Heart left ventricle (tissue), 16 donors: ENCODE data around the gene SERINC5. TPM values are rescaled to one million over a fixed set of nuclear protein-coding genes. Genes with fewer than 3 reads are reported as not detected.
A peak's percentile ranks its signal among the peaks of the same experiment; 100 is the strongest.

Source experiments
- ATAC-seq, 4 donors: fragments of 200-7000 bp; cut with Tn5 transposase; one replicate each; pipeline ENCODE4 v1.9.1; 2020 to 2022; ENCODE audit warnings: moderate library complexity in 4 of 4, mild to moderate bottlenecking in 3 of 4, moderate number of reproducible peaks in 1 of 4
- DNase-seq, 5 donors: peaks; one replicate each; pipeline ENCODE4 v3.0.0-alpha.2; 2020
- H3K27ac ChIP-seq, 12 donors: fragments of 200-600 bp; sonication (generic) in 4 of 12; one replicate each; pipeline versions ENCODE4 v1.5.0 to v1.8.0; 2016 to 2022; ENCODE audit warnings: mild to moderate bottlenecking in 2 of 12
- H3K27me3 ChIP-seq, 9 donors: fragments of 200-600 bp; sonication (generic) in 2 of 9; one replicate each; pipeline versions ENCODE4 v1.5.1 to v1.8.0; 2016 to 2022; ENCODE audit warnings: mild to moderate bottlenecking in 3 of 9
- H3K36me3 ChIP-seq, 9 donors: fragments of 200-600 bp; sonication (generic) in 2 of 9; one replicate each; pipeline versions ENCODE4 v1.5.0 to v1.8.0; 2018 to 2022; ENCODE audit warnings: mild to moderate bottlenecking in 2 of 9
- H3K4me1 ChIP-seq, 12 donors: fragments of 200-600 bp; sonication (generic) in 4 of 12; one replicate each; pipeline versions ENCODE4 v1.5.0 to v1.8.0; 2016 to 2022; ENCODE audit warnings: mild to moderate bottlenecking in 3 of 12
- H3K4me3 ChIP-seq, 12 donors: fragments of 200-600 bp; sonication (generic) in 4 of 12; one replicate each; pipeline versions ENCODE4 v1.5.0 to v1.8.0; 2017 to 2022; ENCODE audit warnings: mild to moderate bottlenecking in 9 of 12, moderate library complexity in 4 of 12
- H3K9me3 ChIP-seq, 12 donors: fragments of 200-600 bp; sonication (generic) in 4 of 12; one replicate each; pipeline versions ENCODE4 v1.5.0 to v1.8.0; 2016 to 2022; ENCODE audit warnings: mild to moderate bottlenecking in 1 of 12
- POLR2A ChIP-seq, 2 donors: fragments of 450-650 bp; IDR thresholded peaks; one replicate each; pipeline ENCODE4 v1.6.1; 2017; ENCODE audit warnings: antibody characterized with exemption in 2 of 2, mild to moderate bottlenecking in 2 of 2, moderate library complexity in 2 of 2
- WGBS, 4 donors: extraction: QIAGEN DNeasy Blood & Tissue Kit in 2 of 4; methylation state at CpG; one replicate each; pipeline versions ENCODE4 v1.1.5 to v1.1.7; 2013 to 2018; 5-methylcytosine and 5-hydroxymethylcytosine counted together
- intact Hi-C, 10 donors: fragments of 100-400 bp; cut with DNase I; formaldehyde crosslinking; loops; one replicate each; pipeline versions ENCODE4 v1.11.1 to v1.14.2; 2022
- polyA plus RNA-seq, 2 donors: library from polyadenylated mRNA; stranded (reverse); fragments of 200-250 nt; gene quantifications; one replicate each; pipeline ENCODE4 v1.2.3, GENCODE V29; 2013
- total RNA-seq, 9 donors: library from RNA; depleted of rRNA in 2 of 9; stranded (reverse); fragments of >200 nt in 2 of 9; fragmentation: NEBNext Ultra II Directional in 3 of 9; extraction: Animal tissue kit (Norgen Biotek cat#: 25700) in 3 of 9; gene quantifications; one replicate each; pipeline versions ENCODE4 v1.1.0 to v1.2.4, GENCODE V29; 2016 to 2023
- TF ChIP-seq, protein P1 (sequence below), 12 donors: fragments of 200-600 bp; sonication (generic) in 4 of 12; IDR thresholded peaks; one replicate each; pipeline versions ENCODE4 v1.5.0 to v1.8.0; 2018 to 2022; ENCODE audit warnings: antibody characterized with exemption in 12 of 12, mild to moderate bottlenecking in 5 of 12
- donor health status: ischemic (EF 13 %, LVEDD 7.1; RV severe dilation, severe dysfunction).
- donor health status: healthy with polysubstance abuse.
- donor health status: DM: no; HTN: yes; CAD: no.
- donor health status: DM: no; HTN: no; CAD: no.
- donor health status: ischemic (EF 25% LVEDD 6.9; RV normal size, moderate dysfunction).
- donor health status: ischemic (EF 25% LVEDD 5.7; RV mildly dilated, moderate dysfunction).
- donor health status: healthy.
- donor health status: DM: yes; HTN: yes; CAD: no.
- donor health status: ischemic (EF 35%, LVEDD 5.7; RV mildly dilated, moderate dysfunction).
- donor health status: nonischemic (EF 11% LVEDD 7.7; RV severe dilation, severe dysfunction).
- donor health status: DM: yes; HTN: yes; CAD: no.
- donor health status: PGD.
- donor health status: ischemic (EF 29% LVEDD 5.4; RV normal size, mild dysfunction).
- donor health status: nonischemic (EF 23%, LVEDD 6.1; RV moderate dilation, normal function).

Gene SERINC5
- total and polyA plus RNA-seq, 11 donors, result 3.2 to 25.9 (median 13.5) TPM

DNA sequence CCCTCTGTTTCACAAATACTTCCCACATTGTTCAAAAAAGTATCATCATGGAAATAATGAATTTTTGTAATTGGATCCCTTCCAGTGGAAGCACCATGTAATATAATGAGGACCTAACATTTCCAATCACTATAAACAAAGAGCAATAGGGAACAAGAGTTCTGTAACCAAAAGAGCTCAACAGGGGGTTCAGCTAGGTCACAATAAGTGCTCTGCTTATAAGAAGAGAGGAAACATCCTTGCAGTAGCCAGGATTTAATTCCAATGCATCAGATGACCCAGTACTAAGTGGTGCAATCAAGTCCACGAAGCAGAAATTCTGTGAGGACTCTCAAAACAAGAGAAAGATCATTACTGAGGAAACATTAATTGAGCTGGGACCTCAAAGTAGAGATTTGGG is 5.9 kb downstream of the SERINC5 start:
- no peak overlapping the region for H3K4me3 ChIP-seq
- H3K4me1 ChIP-seq, result peaks cover 3 to 67% (median 45%) of the 10 kb centered on the region in 12 donors
- WGBS, 4 donors, result 63 to 73% (median 69%) methylated on average over 1 of the region's 1 CpG
- no peak overlapping the region for H3K27ac ChIP-seq
- intact Hi-C loops, result loop anchor here in 6 of 10 donors (5.0 to 10.0 kb wide), 4 partner anchors 33 to 155 kb away; partner anchors contain the start of gene ZFYVE16 (in 1 of the 6)
- H3K27me3 ChIP-seq, result no peaks in the 10 kb centered on the region
- TF ChIP-seq, protein P1, sequence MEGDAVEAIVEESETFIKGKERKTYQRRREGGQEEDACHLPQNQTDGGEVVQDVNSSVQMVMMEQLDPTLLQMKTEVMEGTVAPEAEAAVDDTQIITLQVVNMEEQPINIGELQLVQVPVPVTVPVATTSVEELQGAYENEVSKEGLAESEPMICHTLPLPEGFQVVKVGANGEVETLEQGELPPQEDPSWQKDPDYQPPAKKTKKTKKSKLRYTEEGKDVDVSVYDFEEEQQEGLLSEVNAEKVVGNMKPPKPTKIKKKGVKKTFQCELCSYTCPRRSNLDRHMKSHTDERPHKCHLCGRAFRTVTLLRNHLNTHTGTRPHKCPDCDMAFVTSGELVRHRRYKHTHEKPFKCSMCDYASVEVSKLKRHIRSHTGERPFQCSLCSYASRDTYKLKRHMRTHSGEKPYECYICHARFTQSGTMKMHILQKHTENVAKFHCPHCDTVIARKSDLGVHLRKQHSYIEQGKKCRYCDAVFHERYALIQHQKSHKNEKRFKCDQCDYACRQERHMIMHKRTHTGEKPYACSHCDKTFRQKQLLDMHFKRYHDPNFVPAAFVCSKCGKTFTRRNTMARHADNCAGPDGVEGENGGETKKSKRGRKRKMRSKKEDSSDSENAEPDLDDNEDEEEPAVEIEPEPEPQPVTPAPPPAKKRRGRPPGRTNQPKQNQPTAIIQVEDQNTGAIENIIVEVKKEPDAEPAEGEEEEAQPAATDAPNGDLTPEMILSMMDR (IDR thresholded peaks at IDR 0.05), result no peak
- no peak for TF ChIP-seq POLR2A (IDR thresholded peaks at IDR 0.05)
- no peak for DNase-seq
- H3K9me3 ChIP-seq, result no peaks in the 10 kb centered on the region
- H3K36me3 ChIP-seq, result no peaks in the 10 kb centered on the region
- ATAC-seq, result no peak

DNA sequence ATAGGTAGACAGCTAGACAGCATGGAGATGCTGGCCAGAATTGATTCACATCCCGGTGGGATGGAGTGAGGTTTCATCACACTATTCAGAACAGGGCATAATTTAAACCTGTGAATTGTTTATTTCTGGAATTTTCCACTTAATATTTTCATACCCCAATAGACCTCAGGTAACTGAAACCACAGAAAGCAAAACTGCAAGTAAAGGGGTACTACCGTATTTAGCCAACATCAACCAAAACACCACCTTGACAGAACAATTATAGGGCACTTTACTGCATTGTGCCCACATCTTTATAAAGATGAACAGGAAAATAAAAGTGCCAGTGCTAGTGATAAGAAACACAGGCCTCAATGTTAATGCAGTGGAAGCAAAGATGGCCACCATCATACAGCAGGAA is 7.5 kb downstream of the SERINC5 start:
- no peaks in the 10 kb centered on the region for H3K27me3 ChIP-seq
- DNase-seq (no peak), ATAC-seq (no peak)
- peak overlapping the region in 2 of 12 donors; percentile 32 to 76 for H3K27ac ChIP-seq
- no peaks in the 10 kb centered on the region for H3K36me3 ChIP-seq
- 95 to 98% (median 95%) methylated on average over 2 of the region's 2 CpGs for WGBS, 4 donors
- peaks cover 0 to 2% (median 0%) of the 10 kb centered on the region in 12 donors for H3K9me3 ChIP-seq
- H3K4me1 ChIP-seq, result peaks cover 3 to 53% (median 35%) of the 10 kb centered on the region in 12 donors
- no peak overlapping the region for H3K4me3 ChIP-seq
- intact Hi-C loops, result loop anchor here in 1 of 10 donors (10.0 kb wide), 1 partner anchor 54 kb away; no protein-coding TSS in a partner anchor
- TF ChIP-seq, protein P1 (IDR thresholded peaks at IDR 0.05), result no peak
- no peak for TF ChIP-seq POLR2A (IDR thresholded peaks at IDR 0.05)

DNA sequence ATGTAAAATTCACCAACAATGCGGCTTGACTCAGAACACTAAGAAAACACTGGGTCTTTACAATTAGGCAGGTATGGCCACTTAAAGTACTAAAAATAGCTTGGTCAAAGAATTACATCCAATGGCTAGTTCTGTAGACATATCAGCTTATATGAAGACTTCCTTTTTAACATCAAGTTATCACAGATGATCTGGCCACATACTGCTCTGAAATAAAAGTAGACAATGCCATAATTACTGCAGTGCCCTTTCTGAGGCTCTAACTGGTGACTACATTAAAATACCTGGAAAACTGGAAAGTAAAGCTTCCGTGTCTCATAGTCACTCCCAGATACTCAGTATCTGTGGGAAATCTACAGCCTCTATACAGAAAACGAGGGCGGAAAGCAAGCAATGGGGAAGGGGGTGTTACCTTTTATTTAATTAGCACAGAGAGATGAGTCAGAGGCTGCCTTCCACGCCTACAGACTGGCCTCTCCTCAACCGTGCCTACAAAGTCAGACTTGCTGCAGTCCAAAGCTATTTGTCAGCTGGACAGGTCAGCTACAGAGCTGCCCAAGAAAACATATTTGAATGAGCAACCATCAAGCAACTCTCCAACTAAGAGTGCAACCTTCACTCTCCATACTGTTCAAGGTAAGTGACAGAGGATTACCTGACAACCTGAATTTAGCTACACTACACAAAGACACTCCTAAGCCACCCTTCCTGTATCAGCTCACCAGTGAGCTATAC is 8.7 kb downstream of the SERINC5 start:
- no peak for TF ChIP-seq POLR2A (IDR thresholded peaks at IDR 0.05)
- TF ChIP-seq, protein P1 (IDR thresholded peaks at IDR 0.05), result no peak
- Histone ChIP-seq H3K36me3 (peaks cover 0 to 6% (median 0%) of the 10 kb centered on the region in 9 donors), H3K4me1 (peaks cover 3 to 47% (median 32%) of the 10 kb centered on the region in 12 donors), H3K4me3 (peak overlapping the region in 5 of 12 donors; percentile 1 to 34 (median 14)), H3K27me3 (no peaks in the 10 kb centered on the region), H3K9me3 (peaks cover 0 to 11% (median 0%) of the 10 kb centered on the region in 12 donors), H3K27ac (peak overlapping the region in 11 of 12 donors; percentile 17 to 76 (median 67))
- DNase-seq (peak in 4 of 5 donors; percentile 42 to 74 (median 49)), ATAC-seq (peak; percentile 76 to 96 (median 94))
- intact Hi-C loops, result loop anchor here in 1 of 10 donors (10.0 kb wide), 1 partner anchor 52 kb away; no protein-coding TSS in a partner anchor
- WGBS, 4 donors, result 25 to 37% (median 29%) methylated on average over 6 of the region's 6 CpGs
